ENCODE results near the gene ZNF445. TPM values are rescaled to one million over a fixed set of nuclear protein-coding genes. Genes with fewer than 3 reads are reported as not detected.
"Not testable (repeated sequence)": the region's sequence is repeated elsewhere in the genome, so short reads cannot be mapped to it uniquely, and the experiment has no call there.

Gene ZNF445
- polyA plus RNA-seq, 4 donors: 20.7 to 23.2 (median 22.1) TPM

GRCh38 chr3:44411031-44411645, 66.3 kb downstream of the ZNF445 start:
- DNase-seq (ENCODE audit: low read depth in 4 of 4, low spot score in 3 of 4): no peak

DNA sequence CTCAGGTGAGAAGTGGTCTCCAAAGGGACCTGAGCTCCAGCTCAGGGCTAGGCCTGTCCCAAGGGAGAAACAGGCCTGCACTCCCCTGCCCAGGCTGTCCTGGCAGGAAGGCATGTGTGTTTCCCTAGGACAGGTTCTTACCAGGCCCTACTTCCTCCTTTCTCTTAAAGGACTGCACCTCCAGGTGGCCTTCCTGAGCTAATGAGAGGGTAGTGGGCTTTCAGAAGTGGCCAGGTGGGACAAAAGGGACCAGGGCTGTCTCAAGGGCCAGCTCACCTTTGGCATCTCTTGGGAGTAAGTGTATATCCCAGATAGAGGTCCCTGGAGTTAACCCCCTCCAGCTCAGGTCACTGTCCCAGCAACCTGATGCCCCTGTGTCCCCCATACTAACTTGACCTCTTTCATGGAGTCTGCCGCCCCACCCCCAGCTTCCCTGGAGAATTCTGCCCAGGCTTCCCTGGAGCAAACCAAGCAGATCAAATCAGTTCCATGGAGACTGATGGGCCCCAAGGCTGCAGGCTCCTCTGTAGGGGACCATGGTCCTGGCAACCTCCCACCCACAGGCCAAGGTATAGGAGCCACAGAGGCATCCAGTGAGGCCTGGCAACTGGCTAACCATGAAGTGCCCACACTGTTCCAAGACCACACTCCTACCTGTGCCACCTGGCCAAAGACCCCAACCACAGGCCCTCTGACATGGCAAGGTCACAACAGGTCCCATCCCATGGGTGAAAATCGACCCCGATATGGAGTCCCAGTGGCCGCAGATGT, 67.6 kb downstream of the ZNF445 start:
- no peak for DNase-seq (ENCODE audit: low read depth in 4 of 4, low spot score in 3 of 4)

DNA sequence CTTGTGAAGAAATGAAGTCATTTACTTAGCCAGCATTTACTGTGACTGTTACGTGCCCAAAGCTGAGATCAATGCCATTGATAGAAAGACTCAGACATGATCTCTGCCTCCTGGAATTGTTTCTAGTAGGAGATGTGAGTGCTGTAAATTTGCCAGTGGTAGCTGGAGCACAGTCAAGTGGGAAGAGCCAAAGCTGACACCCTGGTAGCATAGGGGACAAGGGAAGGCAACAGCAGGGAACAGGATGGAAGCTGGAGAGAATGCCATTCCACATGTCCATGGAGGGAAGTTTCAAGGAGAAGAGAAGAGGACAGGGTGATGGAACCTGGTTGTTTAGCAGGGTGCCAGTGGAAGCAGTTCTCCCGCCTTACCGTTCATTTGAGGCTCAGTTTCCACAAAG, 74.9 kb downstream of the ZNF445 start:
- DNase-seq (ENCODE audit: low read depth in 4 of 4, low spot score in 3 of 4): no peak

- no peak for DNase-seq (ENCODE audit: low read depth in 4 of 4, low spot score in 3 of 4)
These were observed 76.7 kb downstream of the ZNF445 start for GRCh38 chr3:44400771-44401170.

DNA sequence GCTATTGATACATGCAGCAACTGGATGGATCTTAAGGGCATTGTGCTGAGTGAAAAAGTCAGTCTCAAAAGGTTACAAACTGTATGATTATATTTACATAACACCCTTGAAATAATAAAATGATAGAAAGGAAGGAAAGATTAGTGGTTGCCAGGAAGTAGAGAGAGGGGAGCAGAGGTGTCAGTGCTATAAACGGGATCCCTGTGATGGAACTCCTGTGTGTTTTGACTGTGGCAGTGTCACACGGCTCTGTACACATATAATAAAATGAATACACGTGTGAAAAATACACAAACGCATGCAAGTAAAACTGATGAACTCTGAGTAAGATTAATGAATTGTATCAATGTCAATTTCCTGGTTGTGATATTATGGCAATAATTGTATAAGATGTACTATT, 78.6 kb downstream of the ZNF445 start:
- DNase-seq (ENCODE audit: low read depth in 4 of 4, low spot score in 3 of 4): no peak

GRCh38 chr3:44398271-44398670, 79.2 kb downstream of the ZNF445 start:
- DNase-seq (ENCODE audit: low read depth in 4 of 4, low spot score in 3 of 4): not testable (repeated sequence)

- no peak for DNase-seq (ENCODE audit: low read depth in 4 of 4, low spot score in 3 of 4)
These were observed 81.0 kb downstream of the ZNF445 start for GRCh38 chr3:44396200-44397171.

- DNase-seq (ENCODE audit: low read depth in 4 of 4, low spot score in 3 of 4): no peak
These were observed 81.8 kb downstream of the ZNF445 start for GRCh38 chr3:44395714-44396113.

- DNase-seq (ENCODE audit: low read depth in 4 of 4, low spot score in 3 of 4): no peak
These were observed 85.0 kb downstream of the ZNF445 start for GRCh38 chr3:44392489-44392888.

DNA sequence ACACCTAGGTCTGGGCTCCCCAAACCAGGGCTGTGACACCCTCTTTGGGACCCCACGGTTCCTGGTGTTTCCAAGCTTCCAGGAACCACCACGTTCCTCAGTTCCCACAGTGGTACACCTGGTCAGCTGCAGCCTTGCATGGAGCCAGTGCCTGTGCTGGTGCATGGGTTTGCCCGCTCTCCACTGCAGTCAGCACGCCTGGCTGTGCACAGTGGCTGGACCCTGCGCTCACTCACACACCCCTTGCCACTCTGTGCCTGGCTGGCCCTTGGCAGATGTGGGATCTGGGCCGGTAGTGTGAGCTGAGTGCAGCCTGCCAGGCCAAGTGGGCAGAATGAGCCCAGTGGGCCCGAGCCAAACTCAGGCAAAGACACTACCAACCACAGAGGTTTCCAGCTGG, 90.1 kb downstream of the ZNF445 start:
- no peak for DNase-seq (ENCODE audit: low read depth in 4 of 4, low spot score in 3 of 4)

Other genes starting within 250 kb of the ZNF445 start
- under 1 TPM in 1 of 4 donors, not detected in 3; 0.01 TPM for gene TOPAZ1, start 235.8 kb downstream of the ZNF445 start, polyA plus RNA-seq (ENCODE audit: insufficient read length in 4 of 4)
- gene TCAIM, start 138.9 kb downstream of the ZNF445 start, polyA plus RNA-seq (ENCODE audit: insufficient read length in 4 of 4): 10 to 100 TPM; 41.7 to 53.4 (median 49.3) TPM
- 10 to 100 TPM; 16.2 to 19.4 (median 17.4) TPM for gene ZKSCAN7, start 77.5 kb upstream of the ZNF445 start, polyA plus RNA-seq (ENCODE audit: insufficient read length in 4 of 4)
- 10 to 100 TPM in 2 of 4 donors, 1 to 10 TPM in 2; 8.2 to 13.7 (median 10.3) TPM for gene ZNF660, start 107.3 kb upstream of the ZNF445 start, polyA plus RNA-seq (ENCODE audit: insufficient read length in 4 of 4)
- gene ZNF197, start 147.4 kb upstream of the ZNF445 start, polyA plus RNA-seq (ENCODE audit: insufficient read length in 4 of 4): 10 to 100 TPM; 30.5 to 36.5 (median 34.7) TPM
- 10 to 100 TPM in 3 of 4 donors, 1 to 10 TPM in 1; 9.4 to 11.6 (median 10.5) TPM for gene ZNF35, start 171.1 kb upstream of the ZNF445 start, polyA plus RNA-seq (ENCODE audit: insufficient read length in 4 of 4)
- gene ZNF502, start 235.0 kb upstream of the ZNF445 start, polyA plus RNA-seq (ENCODE audit: insufficient read length in 4 of 4): 10 to 100 TPM; 11.2 to 13.6 (median 13.5) TPM